Kidney (tissue), 14 donors: ENCODE data around the gene MTTP. TPM values are rescaled to one million over a fixed set of nuclear protein-coding genes. Genes with fewer than 3 reads are reported as not detected.

Experiments used
- DNase-seq, 5 donors: peaks; one replicate each; pipeline ENCODE4 v3.0.0-alpha.2; 2013 to 2020
- FAIRE-seq: peaks from 2 replicates; lab custom pipeline; 2012; peaks lifted over from hg19 to GRCh38; lab: Jason Lieb, UNC
- H3K27ac ChIP-seq, 2 donors: one replicate each; pipeline ENCODE4 v1.7.0; 2013; ENCODE audit warnings: low read depth in 2 of 2, low read length in 2 of 2, inconsistent platforms in 1 of 2
- H3K27me3 ChIP-seq: one replicate; pipeline ENCODE4 v1.7.1; 2013; ENCODE audit warnings: low read length, inconsistent platforms; ENCODE audit not compliant: control insufficient read depth, insufficient read depth
- H3K36me3 ChIP-seq, 3 donors: one replicate each; pipeline versions ENCODE4 v1.7.0 to v1.7.1; 2013; ENCODE audit warnings: low read length in 3 of 3, control low read depth in 1 of 3, inconsistent platforms in 1 of 3; ENCODE audit not compliant: insufficient read depth in 3 of 3, control insufficient read depth in 2 of 3
- H3K4me1 ChIP-seq, 3 donors: one replicate each; pipeline versions ENCODE4 v1.7.0 to v1.7.1; 2013; ENCODE audit warnings: low read length in 3 of 3, inconsistent platforms in 1 of 3, low read depth in 1 of 3; ENCODE audit not compliant: control insufficient read depth in 2 of 3, insufficient read depth in 2 of 3
- H3K4me3 ChIP-seq, 3 donors: one replicate each; pipeline versions ENCODE4 v1.7.0 to v1.8.1; 2013; ENCODE audit warnings: low read length in 3 of 3, control low read depth in 1 of 3, inconsistent platforms in 1 of 3
- H3K9ac ChIP-seq, 3 donors: one replicate each; pipeline versions ENCODE4 v1.7.0 to v1.7.1; 2013; ENCODE audit warnings: low read length in 3 of 3, control low read depth in 1 of 3, inconsistent platforms in 1 of 3
- H3K9me3 ChIP-seq, 3 donors: one replicate each; pipeline versions ENCODE4 v1.7.0 to v1.7.1; 2013; ENCODE audit warnings: low read length in 3 of 3, control low read depth in 1 of 3, inconsistent platforms in 1 of 3; ENCODE audit not compliant: control insufficient read depth in 2 of 3, insufficient read depth in 1 of 3
- CTCF ChIP-seq: IDR thresholded peaks from 3 replicates; pipeline ENCODE4 v1.5.1; 2012; ENCODE audit warnings: mild to moderate bottlenecking, moderate library complexity, borderline replicate concordance; ENCODE audit not compliant: insufficient read depth; ENCODE audit errors: extremely low read depth
- intact Hi-C: fragments of 100-400 bp; cut with DNase I; formaldehyde crosslinking; loops from one replicate; pipeline ENCODE4 v1.11.1; 2022
- polyA plus RNA-seq: library from polyadenylated mRNA; stranded (reverse); fragments of 350-450 nt; fragmentation: Illumina TruSeq; extraction: RNeasy Lipid Tissue Mini Kit (QIAGEN cat#74804); gene quantifications from one replicate; pipeline ENCODE4 v1.2.3, GENCODE V29; 2014; ENCODE audit warnings: low read depth, low replicate concordance; ENCODE audit not compliant: insufficient read depth
- total RNA-seq: library from RNA; stranded (reverse); fragmentation: NEBNext Ultra II Directional; extraction: Animal tissue kit (Norgen Biotek cat#: 25700); gene quantifications from one replicate; pipeline ENCODE4 v1.2.1, GENCODE V29; 2021
- donor health status: control.
- donor health status: control.
- donor health status: control.
- donor health status: control.
- donor health status: control.
- donor health status: DM: yes; HTN: yes; CAD: no.
- donor health status: Normal renal cell carcinoma (clear cell type).

MTTP gene
- total and polyA plus RNA-seq, 2 donors from 2014 or later = 0.19 to 5.8 TPM

DNA sequence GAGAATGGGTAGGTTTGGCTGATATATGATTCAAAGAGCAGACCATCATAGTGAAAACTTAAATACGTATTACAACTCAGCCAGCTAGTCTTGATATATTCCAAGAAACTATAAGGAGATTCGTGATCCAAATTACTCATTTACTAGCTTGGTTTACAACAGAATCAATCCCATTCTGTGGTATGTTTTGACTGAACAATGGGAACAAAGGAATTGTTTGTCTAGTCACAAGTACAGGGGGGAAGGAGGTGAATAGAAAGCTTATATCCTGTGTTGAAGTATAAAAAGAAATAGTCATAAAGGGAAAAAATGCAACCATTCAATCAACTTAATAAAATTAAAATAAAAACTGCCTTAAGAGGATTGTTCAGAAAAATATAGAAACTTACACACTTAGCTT lies 66.1 kb downstream of the MTTP start:
- no peak for TF ChIP-seq CTCF
- intact Hi-C loops = no loop called here
- Histone ChIP-seq H3K27ac (no peak overlapping the region), H3K4me3 (no peak overlapping the region), H3K36me3 (no peaks in the 10 kb centered on the region), H3K4me1 (no peaks in the 10 kb centered on the region), H3K9me3 (no peaks in the 10 kb centered on the region), H3K9ac (no peak overlapping the region), H3K27me3 (no peaks in the 10 kb centered on the region)
- no peak for FAIRE-seq
- DNase-seq = no peak

GRCh38 chr4:99642725-99643489 lies 68.3 kb downstream of the MTTP start:
- no peak for DNase-seq
- H3K36me3 ChIP-seq = no peaks in the 10 kb centered on the region
- H3K9me3 ChIP-seq = no peaks in the 10 kb centered on the region
- peak overlapping the region; percentile 20 to 35 for H3K27ac ChIP-seq
- H3K4me1 ChIP-seq = no peaks in the 10 kb centered on the region
- no peaks in the 10 kb centered on the region for H3K27me3 ChIP-seq
- H3K4me3 ChIP-seq = no peak overlapping the region
- TF ChIP-seq CTCF = no peak
- intact Hi-C loops = no loop called here
- no peak overlapping the region for H3K9ac ChIP-seq
- no peak for FAIRE-seq

GRCh38 chr4:99644453-99644852 lies 69.8 kb downstream of the MTTP start:
- FAIRE-seq = no peak
- intact Hi-C loops = no loop called here
- H3K36me3 ChIP-seq = no peaks in the 10 kb centered on the region
- no peak for DNase-seq
- no peaks in the 10 kb centered on the region for H3K9me3 ChIP-seq
- H3K4me3 ChIP-seq = peak overlapping the region in 1 of 3 donors; percentile 7
- no peak overlapping the region for H3K9ac ChIP-seq
- H3K4me1 ChIP-seq = no peaks in the 10 kb centered on the region
- H3K27me3 ChIP-seq = no peaks in the 10 kb centered on the region
- H3K27ac ChIP-seq = no peak overlapping the region
- no peak for TF ChIP-seq CTCF

DNA sequence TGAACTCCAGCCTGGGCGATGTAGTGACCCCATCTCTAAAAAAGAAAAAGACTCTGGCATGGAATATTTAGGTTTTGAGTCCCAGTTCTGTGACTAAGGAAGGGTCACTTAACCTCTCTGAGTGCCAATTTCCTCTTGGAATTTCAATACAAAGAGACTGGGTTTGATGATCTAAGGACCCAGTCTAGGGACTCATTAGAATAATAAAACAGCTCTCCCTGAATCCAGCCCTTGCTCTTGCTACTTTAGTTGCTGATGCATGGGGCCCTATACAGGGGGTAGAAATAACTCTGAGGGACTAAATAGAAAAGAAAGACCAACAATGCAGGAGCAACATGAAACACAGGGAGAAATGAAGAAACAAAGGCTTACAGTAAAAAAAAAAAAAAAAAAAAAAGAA lies 70.4 kb downstream of the MTTP start:
- Histone ChIP-seq H3K4me3 (peak overlapping the region in 1 of 3 donors; percentile 7), H3K36me3 (no peaks in the 10 kb centered on the region), H3K27ac (no peak overlapping the region), H3K9me3 (no peaks in the 10 kb centered on the region), H3K27me3 (no peaks in the 10 kb centered on the region), H3K9ac (no peak overlapping the region), H3K4me1 (no peaks in the 10 kb centered on the region)
- FAIRE-seq (no peak), DNase-seq (no peak)
- TF ChIP-seq CTCF = no peak
- intact Hi-C loops = no loop called here
